ENCODE results near the gene NRP1.

DNA sequence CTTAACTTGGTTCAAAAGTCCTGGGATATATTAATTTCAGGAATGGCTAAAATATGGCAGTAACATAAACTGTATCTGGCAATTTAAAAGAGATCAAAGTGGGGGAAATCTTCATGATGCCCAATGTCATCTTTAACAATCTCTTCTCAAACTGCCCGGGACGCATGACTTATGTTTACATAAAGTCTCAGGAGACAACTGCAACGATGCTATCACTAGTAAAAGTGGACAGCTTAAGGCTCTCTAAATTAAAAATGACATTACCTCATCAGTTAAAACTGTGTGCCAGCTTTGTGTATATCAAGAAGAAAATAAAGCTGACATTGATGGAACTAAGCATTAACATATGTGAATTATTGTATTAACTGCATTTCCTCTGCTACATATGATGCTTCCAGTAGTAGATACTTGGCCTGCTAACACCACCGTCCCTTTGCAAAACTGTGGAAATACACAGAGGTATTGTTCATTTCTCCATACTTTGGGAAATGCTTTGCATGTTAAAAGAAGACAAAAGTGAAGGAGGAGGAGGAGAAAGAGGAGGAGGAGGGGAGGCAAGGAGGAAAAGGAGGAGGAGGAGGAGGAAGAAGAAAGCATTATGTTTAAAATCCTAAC is 62.4 kb downstream of the NRP1 start:
- TF ChIP-seq POLR2A (IDR thresholded peaks at IDR 0.05): no peak
- TF ChIP-seq, protein P1, sequence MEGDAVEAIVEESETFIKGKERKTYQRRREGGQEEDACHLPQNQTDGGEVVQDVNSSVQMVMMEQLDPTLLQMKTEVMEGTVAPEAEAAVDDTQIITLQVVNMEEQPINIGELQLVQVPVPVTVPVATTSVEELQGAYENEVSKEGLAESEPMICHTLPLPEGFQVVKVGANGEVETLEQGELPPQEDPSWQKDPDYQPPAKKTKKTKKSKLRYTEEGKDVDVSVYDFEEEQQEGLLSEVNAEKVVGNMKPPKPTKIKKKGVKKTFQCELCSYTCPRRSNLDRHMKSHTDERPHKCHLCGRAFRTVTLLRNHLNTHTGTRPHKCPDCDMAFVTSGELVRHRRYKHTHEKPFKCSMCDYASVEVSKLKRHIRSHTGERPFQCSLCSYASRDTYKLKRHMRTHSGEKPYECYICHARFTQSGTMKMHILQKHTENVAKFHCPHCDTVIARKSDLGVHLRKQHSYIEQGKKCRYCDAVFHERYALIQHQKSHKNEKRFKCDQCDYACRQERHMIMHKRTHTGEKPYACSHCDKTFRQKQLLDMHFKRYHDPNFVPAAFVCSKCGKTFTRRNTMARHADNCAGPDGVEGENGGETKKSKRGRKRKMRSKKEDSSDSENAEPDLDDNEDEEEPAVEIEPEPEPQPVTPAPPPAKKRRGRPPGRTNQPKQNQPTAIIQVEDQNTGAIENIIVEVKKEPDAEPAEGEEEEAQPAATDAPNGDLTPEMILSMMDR (IDR thresholded peaks at IDR 0.05): no peak
